GM13977 (cell line): Measurements from ENCODE around the gene RAB3IL1.
"Not testable (repeated sequence)": the region's sequence is repeated elsewhere in the genome, so short reads cannot be mapped to it uniquely, and the experiment has no call there.

ENCODE experiments used
- DNase-seq: peaks from one replicate; pipeline ENCODE4 v3.0.0; 2012; ENCODE audit warnings: low spot score
- in situ Hi-C: fragments of 300-500 bp; cut with MboI; formaldehyde crosslinking; loops from one replicate; pipeline ENCODE4 v1.12.0; 2022; ENCODE audit warnings: low sequenced_read_pairs, low pct_unique_long_range_greater_than_20kb, mixed read lengths, inconsistent platforms; ENCODE audit not compliant: unreplicated experiment
- TF ChIP-seq, protein P1 (sequence below): IDR thresholded peaks from 2 replicates; pipeline ENCODE4 v1.5.1; 2012; ENCODE audit warnings: mild to moderate bottlenecking, control low read depth; ENCODE audit not compliant: insufficient read depth; ENCODE audit errors: extremely low read depth, missing control alignments

The RAB3IL1 gene

GRCh38 chr11:61917334-61918109 is at the start of gene RAB3IL1:
Gene RAB3IL1 (minus strand): TSS chr11:61917566. CDS start chr11:61917367, 199 bp downstream.
- DNase-seq, result peak; percentile 48
- in situ Hi-C loops, result no loop called here
- TF ChIP-seq, protein P1, sequence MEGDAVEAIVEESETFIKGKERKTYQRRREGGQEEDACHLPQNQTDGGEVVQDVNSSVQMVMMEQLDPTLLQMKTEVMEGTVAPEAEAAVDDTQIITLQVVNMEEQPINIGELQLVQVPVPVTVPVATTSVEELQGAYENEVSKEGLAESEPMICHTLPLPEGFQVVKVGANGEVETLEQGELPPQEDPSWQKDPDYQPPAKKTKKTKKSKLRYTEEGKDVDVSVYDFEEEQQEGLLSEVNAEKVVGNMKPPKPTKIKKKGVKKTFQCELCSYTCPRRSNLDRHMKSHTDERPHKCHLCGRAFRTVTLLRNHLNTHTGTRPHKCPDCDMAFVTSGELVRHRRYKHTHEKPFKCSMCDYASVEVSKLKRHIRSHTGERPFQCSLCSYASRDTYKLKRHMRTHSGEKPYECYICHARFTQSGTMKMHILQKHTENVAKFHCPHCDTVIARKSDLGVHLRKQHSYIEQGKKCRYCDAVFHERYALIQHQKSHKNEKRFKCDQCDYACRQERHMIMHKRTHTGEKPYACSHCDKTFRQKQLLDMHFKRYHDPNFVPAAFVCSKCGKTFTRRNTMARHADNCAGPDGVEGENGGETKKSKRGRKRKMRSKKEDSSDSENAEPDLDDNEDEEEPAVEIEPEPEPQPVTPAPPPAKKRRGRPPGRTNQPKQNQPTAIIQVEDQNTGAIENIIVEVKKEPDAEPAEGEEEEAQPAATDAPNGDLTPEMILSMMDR, result no peak

GRCh38 chr11:61966734-61967115 is 49.4 kb upstream of the RAB3IL1 start:
- DNase-seq, result no peak
- TF ChIP-seq, protein P1, result no peak
- in situ Hi-C loops, result no loop called here

DNA sequence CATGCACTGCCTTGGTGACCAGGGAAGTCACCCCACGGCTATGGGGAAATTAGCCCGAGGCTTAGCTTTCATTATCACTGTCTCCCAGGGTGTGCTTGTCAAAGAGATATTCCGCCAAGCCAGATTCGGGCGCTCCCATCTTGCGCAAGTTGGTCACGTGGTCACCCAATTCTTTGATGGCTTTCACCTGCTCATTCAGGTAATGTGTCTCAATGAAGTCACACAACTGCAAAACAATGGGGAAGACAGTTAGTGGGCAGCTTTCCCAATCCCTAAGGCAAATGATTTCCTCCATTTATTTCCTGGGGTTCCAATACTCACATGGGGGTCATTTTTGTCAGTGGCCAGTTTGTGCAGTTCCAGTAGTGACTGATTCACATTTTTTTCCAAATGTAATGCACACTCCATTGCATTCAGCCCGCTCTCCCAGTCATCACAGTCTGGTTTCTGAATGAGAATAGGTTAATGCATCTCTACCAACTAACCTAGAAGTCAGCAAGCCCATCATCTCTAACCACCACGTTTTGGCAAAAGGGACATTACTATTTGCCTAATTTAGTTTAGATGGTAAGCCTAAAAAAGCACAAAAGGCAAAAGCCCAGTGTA is 47.4 kb upstream of the RAB3IL1 start:
- in situ Hi-C loops, result not testable (repeated sequence)

DNA sequence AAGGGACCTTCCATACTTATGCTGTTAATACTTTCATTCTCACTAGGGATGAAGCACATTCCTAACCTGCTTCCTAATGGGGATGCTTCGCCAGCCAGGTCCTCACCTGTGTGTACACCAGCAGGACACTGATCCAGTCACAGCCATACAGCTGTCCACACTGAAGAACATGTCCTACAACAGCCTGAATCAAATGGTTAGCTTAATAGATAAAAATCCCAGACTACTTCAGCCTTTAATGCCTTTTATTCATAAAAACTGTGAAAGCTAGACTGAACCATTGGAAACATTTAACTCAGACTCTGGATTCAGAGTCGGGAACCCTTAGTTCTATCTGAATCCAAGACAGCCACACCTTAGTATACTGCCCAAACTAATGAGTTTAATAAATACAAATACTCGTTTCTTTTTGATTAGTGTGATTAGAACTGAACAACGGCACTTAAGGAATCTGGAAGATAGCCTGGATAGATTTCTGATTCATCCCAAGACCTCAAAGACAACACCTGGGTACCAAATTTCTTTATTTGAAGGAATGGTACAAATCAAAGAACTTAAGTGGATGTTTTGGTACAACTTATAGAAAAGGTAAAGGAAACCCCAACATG is 46.8 kb upstream of the RAB3IL1 start:
- no peak for DNase-seq
- TF ChIP-seq, protein P1, result no peak
- in situ Hi-C loops, result no loop called here

More for the DNA sequence above, 47.4 kb upstream of the RAB3IL1 start:
- DNase-seq, result not testable (repeated sequence)

- in situ Hi-C loops, result no loop called here
- TF ChIP-seq, protein P1, result no peak
- DNase-seq, result no peak
Measured at GRCh38 chr11:61963282-61964057, 46.1 kb upstream of the RAB3IL1 start.

GRCh38 chr11:61963016-61963281 is 45.6 kb upstream of the RAB3IL1 start:
- in situ Hi-C loops, result no loop called here
- no peak for DNase-seq
- TF ChIP-seq, protein P1, result no peak
